Neuronal stem cell (in vitro differentiated cells): ENCODE measurements around the gene DDB1.

Source experiments
- DNase-seq: peaks from one replicate; pipeline ENCODE4 v3.0.0-alpha.2; 2013; ENCODE audit warnings: low spot score
- H2AFZ ChIP-seq: one replicate; pipeline ENCODE4 v1.6.1; 2013; ENCODE audit warnings: mild to moderate bottlenecking, low read length, inconsistent platforms
- H2AK5ac ChIP-seq: 2 replicates; pipeline ENCODE4 v1.6.1; 2013; ENCODE audit warnings: low read depth, mild to moderate bottlenecking, inconsistent platforms, low read length, moderate library complexity, mixed read lengths
- H2BK120ac ChIP-seq: 2 replicates; pipeline ENCODE4 v1.6.1; 2013; ENCODE audit warnings: low read depth, mild to moderate bottlenecking, inconsistent platforms, low read length, moderate library complexity, mixed read lengths
- H2BK12ac ChIP-seq: one replicate; pipeline ENCODE4 v1.6.1; 2013; ENCODE audit warnings: low read length, inconsistent platforms
- H2BK15ac ChIP-seq: 2 replicates; pipeline ENCODE4 v1.6.1; 2013; ENCODE audit warnings: mild to moderate bottlenecking, low read length, inconsistent platforms, mixed read lengths
- H2BK5ac ChIP-seq: one replicate; pipeline ENCODE4 v1.6.1; 2013; ENCODE audit warnings: inconsistent platforms, mild to moderate bottlenecking, low read length, moderate library complexity
- H3K14ac ChIP-seq: one replicate; pipeline ENCODE4 v1.6.1; 2013; ENCODE audit warnings: low read length, inconsistent platforms
- H3K18ac ChIP-seq: 2 replicates; pipeline ENCODE4 v1.6.1; 2013; ENCODE audit warnings: low read length, inconsistent platforms
- H3K23ac ChIP-seq: 2 replicates; pipeline ENCODE4 v1.6.1; 2013; ENCODE audit warnings: low read depth, mild to moderate bottlenecking, mixed read lengths, low read length, inconsistent platforms; ENCODE audit not compliant: poor library complexity
- H3K27ac ChIP-seq: replicated peaks from 3 replicates; pipeline ENCODE4 v1.5.1; 2013; ENCODE audit warnings: low read length, inconsistent platforms
- H3K27me3 ChIP-seq, 3 experiments: 2 replicates each; pipeline ENCODE4 v1.6.1; 2013; ENCODE audit warnings: low read length in 3 of 3, mild to moderate bottlenecking in 2 of 3, inconsistent platforms in 1 of 3, low read depth in 1 of 3, mixed read lengths in 1 of 3, moderate library complexity in 1 of 3; ENCODE audit not compliant: control insufficient read depth in 3 of 3, insufficient read depth in 3 of 3
- H3K36me3 ChIP-seq, 2 donors: replicated peaks in 1 of 2; 2 replicates each; pipeline ENCODE4 v1.6.1; 2013; ENCODE audit warnings: low read length in 2 of 2; ENCODE audit not compliant: control insufficient read depth in 2 of 2, insufficient read depth in 2 of 2
- H3K4ac ChIP-seq: 2 replicates; pipeline ENCODE4 v1.6.1; 2013; ENCODE audit warnings: inconsistent platforms, mild to moderate bottlenecking, low read length, moderate library complexity
- H3K4me1 ChIP-seq, 2 donors: 1 replicate in 1 of 2; 2 replicates in 1 of 2; pipeline ENCODE4 v1.6.1; 2013; ENCODE audit warnings: low read length in 2 of 2, low read depth in 1 of 2; ENCODE audit not compliant: control insufficient read depth in 2 of 2, insufficient read depth in 1 of 2
- H3K4me2 ChIP-seq: one replicate; pipeline ENCODE4 v1.6.1; 2013; ENCODE audit warnings: mild to moderate bottlenecking, low read length, inconsistent platforms; ENCODE audit not compliant: insufficient read depth, poor library complexity, severe bottlenecking
- H3K4me3 ChIP-seq, 2 donors: 2 replicates each; pipeline ENCODE4 v1.5.1; 2013; ENCODE audit warnings: low read length in 2 of 2, mild to moderate bottlenecking in 2 of 2, inconsistent platforms in 1 of 2, moderate library complexity in 1 of 2
- H3K79me1 ChIP-seq: one replicate; pipeline ENCODE4 v1.6.1; 2013; ENCODE audit warnings: low read depth, mild to moderate bottlenecking, inconsistent platforms, low read length, moderate library complexity
- H3K9ac ChIP-seq: one replicate; pipeline ENCODE4 v1.6.1; 2013; ENCODE audit warnings: mild to moderate bottlenecking, low read depth, low read length, inconsistent platforms; ENCODE audit not compliant: poor library complexity
- H3K9me3 ChIP-seq, 2 donors: replicated peaks in 1 of 2; 2 replicates each; pipeline versions ENCODE3 to v1.6.1; 2013; ENCODE audit warnings: low read length in 2 of 2, mild to moderate bottlenecking in 2 of 2, inconsistent platforms in 1 of 2, low read depth in 1 of 2, mixed read lengths in 1 of 2, moderate library complexity in 1 of 2; ENCODE audit not compliant: control insufficient read depth in 2 of 2, insufficient read depth in 1 of 2
- H4K8ac ChIP-seq: one replicate; pipeline ENCODE4 v1.6.1; 2013; ENCODE audit warnings: low read depth, mild to moderate bottlenecking, inconsistent platforms, low read length, moderate library complexity
- H4K91ac ChIP-seq: one replicate; pipeline ENCODE4 v1.6.1; 2013; ENCODE audit warnings: low read length, low read depth, mild to moderate bottlenecking, inconsistent platforms; ENCODE audit not compliant: poor library complexity
- WGBS, 2 donors: extraction: QIAGEN DNeasy Blood & Tissue Kit; methylation state at CpG; one replicate each; pipeline ENCODE4 v1.1.7; 2013; ENCODE audit warnings: missing lambda C conversion rate in 2 of 2, mixed read lengths in 1 of 2; ENCODE audit not compliant: insufficient read length in 2 of 2, insufficient replicate concordance in 1 of 2; ENCODE audit errors: extremely low coverage in 2 of 2; 5-methylcytosine and 5-hydroxymethylcytosine counted together

The DDB1 gene

DNA sequence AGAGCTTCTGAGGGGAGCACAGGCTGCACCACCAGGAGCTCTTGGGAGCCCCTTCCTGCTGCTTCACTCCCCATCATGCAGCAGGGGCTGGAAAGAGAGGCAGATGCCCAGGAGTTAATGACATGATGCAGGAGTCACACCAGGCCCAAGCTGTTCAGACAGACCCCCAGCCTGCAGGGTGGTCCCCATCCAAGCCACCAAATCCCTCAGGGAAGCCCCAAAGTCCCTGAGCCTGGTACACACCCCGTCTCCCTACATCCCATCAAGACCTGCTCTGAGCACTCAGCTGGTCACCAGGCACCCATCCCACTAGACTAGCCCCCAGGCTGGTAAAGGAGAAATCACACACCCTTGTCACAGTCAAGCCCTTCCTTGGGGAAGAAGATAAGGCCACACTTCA lies 17.4 kb upstream of the DDB1 start:
- Histone ChIP-seq H2BK12ac (no peak overlapping the region), H4K8ac (no peak overlapping the region), H3K27ac (no peak overlapping the region), H4K91ac (no peak overlapping the region), H3K4me2 (no peak overlapping the region), H3K4me1 (no peaks in the 10 kb centered on the region), H3K23ac (no peak overlapping the region), H3K18ac (no peak overlapping the region), H2BK120ac (no peak overlapping the region), H3K79me1 (no peaks in the 10 kb centered on the region), H3K9ac (no peak overlapping the region), H2AK5ac (no peak overlapping the region), H2BK15ac (no peak overlapping the region), H3K4ac (no peak overlapping the region), H3K36me3 (peaks cover 19 to 69% of the 10 kb centered on the region in 2 donors), H3K27me3 (no peaks in the 10 kb centered on the region), H3K14ac (no peak overlapping the region), H3K9me3 (peaks cover 0 to 3% of the 10 kb centered on the region in 2 donors), H3K4me3 (no peak overlapping the region), H2AFZ (no peak overlapping the region), H2BK5ac (no peak overlapping the region)
- DNase-seq: no peak
- WGBS, 2 donors: no CpG with 5 or more reads among the region's 1 CpG

DNA sequence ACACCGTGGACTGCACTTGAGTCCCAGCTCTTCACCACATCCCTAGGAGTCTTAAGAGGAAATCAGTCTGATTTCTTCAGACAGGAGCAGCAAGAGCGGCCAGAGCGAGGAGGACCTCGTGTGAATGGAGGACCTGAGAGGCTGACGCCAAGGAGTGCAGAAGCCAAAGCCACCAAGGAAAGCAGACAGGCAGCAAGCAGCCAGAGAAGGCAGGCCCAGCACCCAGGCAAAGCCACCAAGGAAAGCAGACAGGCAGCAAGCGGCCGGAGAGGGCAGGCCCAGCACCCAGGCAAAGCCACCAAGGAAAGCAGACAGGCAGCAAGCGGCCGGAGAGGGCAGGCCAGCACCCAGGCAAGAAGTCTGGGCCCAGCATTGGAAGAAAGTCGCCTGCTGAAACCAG lies 17.0 kb upstream of the DDB1 start:
- WGBS, 2 donors: no CpG with 5 or more reads among the region's 10 CpGs

DNA sequence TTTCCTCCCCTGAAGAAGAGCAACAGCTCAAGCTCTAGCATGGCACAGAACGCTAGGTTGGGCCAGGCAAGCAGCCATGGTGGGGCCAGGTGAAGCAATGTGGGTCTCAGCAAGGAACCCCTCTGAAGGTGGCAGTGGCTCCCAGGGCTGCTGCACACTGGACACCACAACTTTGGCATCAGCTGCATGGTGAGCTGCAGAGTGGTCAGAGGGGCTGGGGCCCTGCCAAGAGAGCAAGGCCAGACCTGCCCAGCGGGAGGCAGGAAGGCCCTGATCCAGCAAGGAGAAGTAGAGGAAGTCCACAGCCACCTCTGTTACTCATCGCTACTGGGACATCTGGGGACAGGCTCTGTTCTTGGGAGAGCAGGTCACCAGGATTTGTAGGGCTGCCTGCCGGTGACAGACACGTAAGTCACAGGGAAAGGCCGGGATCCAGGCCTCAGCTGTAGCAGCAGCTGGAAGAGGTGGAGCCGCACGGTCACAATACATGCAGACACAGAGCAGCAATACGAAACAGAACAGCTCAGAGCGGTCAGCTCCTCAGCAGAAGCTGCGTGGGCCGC lies 16.4 kb upstream of the DDB1 start:
- Histone ChIP-seq H2BK12ac (peak overlapping the region; percentile 63), H3K4me2 (no peak overlapping the region), H3K79me1 (no peaks in the 10 kb centered on the region), H3K23ac (no peak overlapping the region), H3K9me3 (peaks cover 0 to 3% of the 10 kb centered on the region in 2 donors), H2AFZ (no peak overlapping the region), H3K9ac (peak overlapping the region; percentile 72), H3K36me3 (peaks cover 19 to 79% of the 10 kb centered on the region in 2 donors), H2BK120ac (no peak overlapping the region), H3K4ac (no peak overlapping the region), H2BK5ac (no peak overlapping the region), H3K27ac (no peak overlapping the region), H2BK15ac (no peak overlapping the region), H3K27me3 (no peaks in the 10 kb centered on the region), H3K4me3 (no peak overlapping the region), H3K14ac (no peak overlapping the region), H3K4me1 (no peaks in the 10 kb centered on the region), H4K8ac (no peak overlapping the region), H2AK5ac (no peak overlapping the region), H3K18ac (no peak overlapping the region), H4K91ac (no peak overlapping the region)
- no CpG with 5 or more reads among the region's 12 CpGs for WGBS, 2 donors
- DNase-seq: no peak

More for the DNA sequence above, 17.0 kb upstream of the DDB1 start:
- Histone ChIP-seq H3K14ac (no peak overlapping the region), H4K91ac (no peak overlapping the region), H3K4ac (no peak overlapping the region), H4K8ac (no peak overlapping the region), H3K79me1 (no peaks in the 10 kb centered on the region), H3K36me3 (peaks cover 19 to 73% of the 10 kb centered on the region in 2 donors), H3K9ac (peak overlapping the region; percentile 72), H3K23ac (no peak overlapping the region), H3K4me2 (no peak overlapping the region), H2BK120ac (no peak overlapping the region), H2BK5ac (no peak overlapping the region), H2AFZ (no peak overlapping the region), H3K4me1 (no peaks in the 10 kb centered on the region), H2BK12ac (no peak overlapping the region), H3K4me3 (no peak overlapping the region), H2BK15ac (no peak overlapping the region), H3K9me3 (peaks cover 0 to 3% of the 10 kb centered on the region in 2 donors), H3K27me3 (no peaks in the 10 kb centered on the region), H3K27ac (no peak overlapping the region), H3K18ac (no peak overlapping the region), H2AK5ac (no peak overlapping the region)
- DNase-seq: no peak

DNA sequence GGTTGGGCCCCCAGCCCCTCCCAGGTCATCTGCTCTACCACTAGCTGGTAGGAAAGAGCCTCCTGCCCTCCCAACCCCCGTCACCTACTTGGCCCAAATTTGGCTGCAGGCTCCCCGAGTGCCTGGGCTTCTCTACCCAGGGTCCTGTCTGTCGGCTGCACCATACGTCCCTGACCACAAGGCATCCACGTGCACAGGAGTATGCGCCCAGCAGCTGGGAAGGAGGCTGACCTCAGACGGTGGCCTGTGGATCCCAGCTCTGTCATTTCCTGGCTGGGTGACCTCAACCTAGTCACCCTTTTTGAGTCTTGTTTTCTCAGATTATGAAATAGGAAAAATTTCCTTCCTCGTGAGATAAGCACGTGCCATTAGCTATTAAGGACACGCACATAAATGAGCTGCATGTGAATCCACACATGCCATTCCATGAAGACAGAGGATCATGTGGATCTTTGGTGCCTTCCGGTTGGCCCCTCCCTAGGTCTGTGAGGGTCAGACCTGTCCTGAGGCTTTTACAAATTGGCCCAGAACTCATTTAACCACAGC lies 15.1 kb upstream of the DDB1 start:
- DNase-seq: no peak
- H3K14ac ChIP-seq: no peak overlapping the region
- no peak overlapping the region for H2BK12ac ChIP-seq
- H3K4me3 ChIP-seq: no peak overlapping the region
- H2BK15ac ChIP-seq: no peak overlapping the region
- no peak overlapping the region for H4K91ac ChIP-seq
- no peak overlapping the region for H3K4ac ChIP-seq
- no peaks in the 10 kb centered on the region for H3K4me1 ChIP-seq
- no peaks in the 10 kb centered on the region for H3K27me3 ChIP-seq
- H2BK120ac ChIP-seq: no peak overlapping the region
- no peak overlapping the region for H3K9ac ChIP-seq
- no peak overlapping the region for H2BK5ac ChIP-seq
- WGBS, 2 donors: no CpG with 5 or more reads among the region's 11 CpGs
- H3K27ac ChIP-seq: no peak overlapping the region
- no peak overlapping the region for H2AK5ac ChIP-seq
- no peaks in the 10 kb centered on the region for H3K79me1 ChIP-seq
- H2AFZ ChIP-seq: no peak overlapping the region
- peaks cover 0 to 1% of the 10 kb centered on the region in 2 donors for H3K9me3 ChIP-seq
- H4K8ac ChIP-seq: no peak overlapping the region
- H3K18ac ChIP-seq: no peak overlapping the region
- peaks cover 20 to 83% of the 10 kb centered on the region in 2 donors for H3K36me3 ChIP-seq
- H3K4me2 ChIP-seq: no peak overlapping the region
- H3K23ac ChIP-seq: peak overlapping the region; percentile 20
